Measurements from ENCODE around the gene PRRT1B.

Gene PRRT1B

GRCh38 chr9:131554087-131554842 lies 8.9 kb downstream of the PRRT1B start:
- no peak for DNase-seq (ENCODE audit: low spot score)
- H3K27ac ChIP-seq, result no peak overlapping the region
- TF ChIP-seq CTCF (IDR thresholded peaks at IDR 0.05), result no peak
- no peak overlapping the region for H3K4me3 ChIP-seq

GRCh38 chr9:131554843-131555351 lies 9.6 kb downstream of the PRRT1B start:
- Histone ChIP-seq H3K4me3 (no peak overlapping the region), H3K27ac (no peak overlapping the region)
- TF ChIP-seq CTCF (IDR thresholded peaks at IDR 0.05), result no peak
- DNase-seq (ENCODE audit: low spot score), result no peak

GRCh38 chr9:131555841-131556673 lies 10.7 kb downstream of the PRRT1B start:
- Histone ChIP-seq H3K27ac (no peak overlapping the region), H3K4me3 (no peak overlapping the region)
- no peak for TF ChIP-seq CTCF (IDR thresholded peaks at IDR 0.05)
- DNase-seq (ENCODE audit: low spot score), result no peak

GRCh38 chr9:131557855-131558548 lies 12.7 kb downstream of the PRRT1B start:
- TF ChIP-seq CTCF (IDR thresholded peaks at IDR 0.05), result no peak
- no peak for DNase-seq (ENCODE audit: low spot score)
- H3K27ac ChIP-seq, result no peak overlapping the region
- no peak overlapping the region for H3K4me3 ChIP-seq

- H3K4me3 ChIP-seq, result no peak overlapping the region
- DNase-seq (ENCODE audit: low spot score), result no peak
- no peak overlapping the region for H3K27ac ChIP-seq
- TF ChIP-seq CTCF (IDR thresholded peaks at IDR 0.05), result no peak
These were observed 14.2 kb downstream of the PRRT1B start for GRCh38 chr9:131559421-131560000.

- DNase-seq (ENCODE audit: low spot score), result no peak
- H3K4me3 ChIP-seq, result no peak overlapping the region
- no peak for TF ChIP-seq CTCF (IDR thresholded peaks at IDR 0.05)
- no peak overlapping the region for H3K27ac ChIP-seq
These were observed 17.0 kb downstream of the PRRT1B start for GRCh38 chr9:131562032-131562959.
